ENCODE results near the gene CD63.

The CD63 gene

DNA sequence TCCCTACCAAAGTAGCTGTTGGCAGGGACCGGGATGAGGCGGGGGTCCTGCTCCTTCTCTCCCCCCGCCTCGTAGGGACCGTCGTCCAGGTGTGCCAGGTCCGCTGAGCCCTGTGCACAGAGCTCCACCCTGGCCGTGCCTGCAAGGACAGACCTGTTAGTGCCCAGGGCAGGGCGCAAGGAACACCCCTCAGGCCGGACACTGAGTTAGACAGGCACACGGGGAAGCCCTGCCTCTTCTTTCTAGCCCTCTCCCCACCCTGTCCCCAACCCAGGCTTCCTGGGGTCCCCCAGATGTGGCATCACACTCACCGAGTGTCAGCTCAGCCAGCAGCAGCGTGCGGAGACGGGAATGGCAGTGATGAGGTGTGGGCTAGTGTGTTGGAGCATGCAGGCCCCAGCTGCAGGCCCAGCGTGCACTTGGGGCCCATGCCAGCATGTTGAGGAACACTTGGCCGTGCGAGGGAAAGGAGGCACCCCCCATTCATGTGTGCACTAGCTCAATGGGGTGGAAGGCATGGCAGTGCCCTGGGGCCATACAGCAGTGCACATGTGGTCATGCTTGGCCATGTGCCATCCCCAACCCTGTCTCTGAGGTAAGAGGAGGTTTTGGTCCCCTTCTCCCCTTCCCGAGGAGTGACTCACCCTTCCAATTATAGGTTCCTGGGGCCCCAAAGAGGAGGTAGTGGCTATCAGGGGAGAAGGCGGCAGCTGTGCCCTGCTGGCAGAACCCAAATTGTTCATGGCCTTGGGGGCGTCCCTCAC lies 28.4 kb downstream of the CD63 start:
- TF ChIP-seq, protein P1, sequence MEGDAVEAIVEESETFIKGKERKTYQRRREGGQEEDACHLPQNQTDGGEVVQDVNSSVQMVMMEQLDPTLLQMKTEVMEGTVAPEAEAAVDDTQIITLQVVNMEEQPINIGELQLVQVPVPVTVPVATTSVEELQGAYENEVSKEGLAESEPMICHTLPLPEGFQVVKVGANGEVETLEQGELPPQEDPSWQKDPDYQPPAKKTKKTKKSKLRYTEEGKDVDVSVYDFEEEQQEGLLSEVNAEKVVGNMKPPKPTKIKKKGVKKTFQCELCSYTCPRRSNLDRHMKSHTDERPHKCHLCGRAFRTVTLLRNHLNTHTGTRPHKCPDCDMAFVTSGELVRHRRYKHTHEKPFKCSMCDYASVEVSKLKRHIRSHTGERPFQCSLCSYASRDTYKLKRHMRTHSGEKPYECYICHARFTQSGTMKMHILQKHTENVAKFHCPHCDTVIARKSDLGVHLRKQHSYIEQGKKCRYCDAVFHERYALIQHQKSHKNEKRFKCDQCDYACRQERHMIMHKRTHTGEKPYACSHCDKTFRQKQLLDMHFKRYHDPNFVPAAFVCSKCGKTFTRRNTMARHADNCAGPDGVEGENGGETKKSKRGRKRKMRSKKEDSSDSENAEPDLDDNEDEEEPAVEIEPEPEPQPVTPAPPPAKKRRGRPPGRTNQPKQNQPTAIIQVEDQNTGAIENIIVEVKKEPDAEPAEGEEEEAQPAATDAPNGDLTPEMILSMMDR (IDR thresholded peaks at IDR 0.05; ENCODE audit: poor library complexity, severe bottlenecking), result no peak
- Histone ChIP-seq H3K9me3 (ENCODE audit: severe bottlenecking) (no peaks in the 10 kb centered on the region), H3K27ac (ENCODE audit: poor library complexity, severe bottlenecking) (no peak overlapping the region), H3K36me3 (ENCODE audit: low read depth) (no peaks in the 10 kb centered on the region), H3K4me1 (ENCODE audit: insufficient read depth, poor library complexity, severe bottlenecking) (peaks cover 6% of the 10 kb centered on the region), H3K4me3 (ENCODE audit: severe bottlenecking) (no peak overlapping the region), H3K27me3 (ENCODE audit: insufficient read depth, poor library complexity, severe bottlenecking) (no peaks in the 10 kb centered on the region)
- ATAC-seq (ENCODE audit: low read depth) (peak; percentile 67), DNase-seq (ENCODE audit: low spot score) (no peak)

DNA sequence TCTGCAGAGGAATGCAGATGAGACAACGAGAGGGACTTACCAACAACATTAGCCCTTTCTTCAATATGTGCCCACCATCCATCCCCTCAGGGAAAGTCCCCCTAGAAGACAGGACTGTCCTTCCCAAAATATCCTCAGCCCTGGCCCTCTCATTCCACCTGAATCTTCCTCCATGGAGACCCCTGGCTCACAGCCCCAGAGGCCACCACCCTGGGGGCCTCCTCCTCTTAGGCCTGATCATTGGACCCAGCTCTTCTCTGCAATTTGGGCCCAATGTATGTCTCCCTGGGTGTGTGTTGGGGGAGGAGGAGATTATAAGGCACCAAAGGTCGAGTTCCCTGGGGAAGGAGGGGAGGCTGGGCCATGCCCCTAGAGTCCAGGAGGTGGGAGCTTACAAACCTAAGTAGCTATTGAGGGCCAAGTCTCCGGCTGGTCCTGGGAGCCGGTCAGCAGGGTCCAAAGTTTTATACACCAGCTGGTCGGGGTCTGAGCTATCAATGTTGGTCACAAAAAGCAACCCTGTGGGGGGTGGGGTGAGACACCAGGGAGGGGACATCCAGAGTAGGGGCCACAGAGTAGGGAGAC lies 29.2 kb downstream of the CD63 start:
- peaks cover 6% of the 10 kb centered on the region for H3K4me1 ChIP-seq (ENCODE audit: insufficient read depth, poor library complexity, severe bottlenecking)
- H3K9me3 ChIP-seq (ENCODE audit: severe bottlenecking), result no peaks in the 10 kb centered on the region
- H3K36me3 ChIP-seq (ENCODE audit: low read depth), result no peaks in the 10 kb centered on the region
- ATAC-seq (ENCODE audit: low read depth) (no peak), DNase-seq (ENCODE audit: low spot score) (peak; percentile 27)
- no peaks in the 10 kb centered on the region for H3K27me3 ChIP-seq (ENCODE audit: insufficient read depth, poor library complexity, severe bottlenecking)
- TF ChIP-seq, protein P1 (IDR thresholded peaks at IDR 0.05; ENCODE audit: poor library complexity, severe bottlenecking), result no peak
- no peak overlapping the region for H3K4me3 ChIP-seq (ENCODE audit: severe bottlenecking)
- no peak overlapping the region for H3K27ac ChIP-seq (ENCODE audit: poor library complexity, severe bottlenecking)

DNA sequence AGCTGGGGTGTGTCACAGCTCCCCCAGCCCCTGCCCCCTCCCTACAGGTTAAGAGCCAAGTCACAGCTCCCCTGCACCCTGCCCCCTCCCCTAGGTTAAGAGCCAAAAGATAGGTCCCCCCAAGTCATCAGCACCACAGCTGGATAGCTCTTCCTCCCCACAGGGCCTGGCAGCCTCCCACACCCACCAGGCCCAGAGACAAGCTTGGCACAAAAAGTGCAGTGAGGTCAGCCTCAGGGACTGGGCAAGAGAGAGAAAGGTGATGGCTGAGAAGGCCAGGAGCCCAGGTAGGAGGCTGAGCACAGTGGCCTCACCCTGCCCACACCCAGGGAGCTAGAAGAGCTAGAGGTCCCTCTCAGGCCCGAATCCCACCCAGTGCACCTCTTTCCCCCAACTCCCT lies 29.8 kb downstream of the CD63 start:
- ATAC-seq (ENCODE audit: low read depth) (no peak), DNase-seq (ENCODE audit: low spot score) (no peak)
- H3K27me3 ChIP-seq (ENCODE audit: insufficient read depth, poor library complexity, severe bottlenecking), result no peaks in the 10 kb centered on the region
- TF ChIP-seq, protein P1 (IDR thresholded peaks at IDR 0.05; ENCODE audit: poor library complexity, severe bottlenecking), result no peak
- no peaks in the 10 kb centered on the region for H3K36me3 ChIP-seq (ENCODE audit: low read depth)
- H3K4me1 ChIP-seq (ENCODE audit: insufficient read depth, poor library complexity, severe bottlenecking), result peaks cover 6% of the 10 kb centered on the region
- no peak overlapping the region for H3K4me3 ChIP-seq (ENCODE audit: severe bottlenecking)
- no peaks in the 10 kb centered on the region for H3K9me3 ChIP-seq (ENCODE audit: severe bottlenecking)
- H3K27ac ChIP-seq (ENCODE audit: poor library complexity, severe bottlenecking), result no peak overlapping the region

DNA sequence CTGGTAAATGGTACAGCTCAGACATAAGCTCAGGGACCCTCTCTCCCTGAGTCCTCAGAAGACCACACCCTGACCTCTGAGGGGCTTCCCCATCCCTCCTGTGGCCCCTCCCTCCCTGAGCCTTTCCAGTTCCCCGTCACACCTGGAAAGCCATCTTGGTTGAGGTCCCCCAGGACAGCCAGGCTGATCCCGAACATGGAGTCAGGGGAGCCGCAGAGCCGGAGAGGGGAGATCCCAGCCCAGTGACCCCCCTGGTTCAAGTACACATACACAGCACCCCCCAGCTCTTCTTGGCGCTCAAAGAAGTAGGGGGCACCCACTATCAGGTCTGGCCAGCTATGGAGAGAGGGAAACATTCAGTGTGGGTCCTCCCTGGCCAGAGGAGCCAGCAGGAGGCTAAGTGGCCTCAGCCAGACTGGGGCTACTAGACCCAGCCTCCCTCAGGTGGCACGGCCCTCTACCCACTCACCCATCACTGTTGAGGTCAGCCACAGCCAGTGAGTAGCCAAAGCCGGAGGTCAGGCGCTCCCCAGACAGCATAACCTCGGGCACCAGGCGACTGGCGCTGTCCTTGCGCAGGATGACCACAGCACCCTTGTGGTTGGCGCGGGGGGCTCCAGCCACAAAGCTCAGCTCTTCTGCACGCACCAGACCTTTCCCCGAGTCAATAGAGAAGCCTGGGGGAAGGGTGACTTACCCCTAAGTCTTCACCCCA lies 30.4 kb downstream of the CD63 start:
- Histone ChIP-seq H3K4me1 (ENCODE audit: insufficient read depth, poor library complexity, severe bottlenecking) (peaks cover 6% of the 10 kb centered on the region), H3K27me3 (ENCODE audit: insufficient read depth, poor library complexity, severe bottlenecking) (no peaks in the 10 kb centered on the region), H3K27ac (ENCODE audit: poor library complexity, severe bottlenecking) (no peak overlapping the region), H3K36me3 (ENCODE audit: low read depth) (no peaks in the 10 kb centered on the region), H3K9me3 (ENCODE audit: severe bottlenecking) (no peaks in the 10 kb centered on the region), H3K4me3 (ENCODE audit: severe bottlenecking) (no peak overlapping the region)
- no peak for ATAC-seq (ENCODE audit: low read depth)
- peak; percentile 29 for DNase-seq (ENCODE audit: low spot score)
- TF ChIP-seq, protein P1 (IDR thresholded peaks at IDR 0.05; ENCODE audit: poor library complexity, severe bottlenecking), result no peak

All from RWPE2 (cell line).